Uterus (tissue), 4 donors: ENCODE data around the gene SPATA31C1. TPM values are rescaled to one million over a fixed set of nuclear protein-coding genes. Genes with fewer than 3 reads are reported as not detected.

Experiments
- DNase-seq, 2 donors: peaks; one replicate each; pipeline ENCODE4 v3.0.0-alpha.2; 2019 to 2020
- H3K27ac ChIP-seq, 2 donors: fragments of 200-600 bp; sonication (generic); 1 replicate in 1 of 2; 2 replicates in 1 of 2; pipeline ENCODE4 v1.5.1; 2016 to 2018
- H3K27me3 ChIP-seq, 2 donors: fragments of 200-600 bp; sonication (generic); one replicate each; pipeline ENCODE4 v1.5.1; 2018 to 2019; ENCODE audit warnings: control low read depth in 1 of 2
- H3K36me3 ChIP-seq, 2 donors: fragments of 200-600 bp; sonication (generic); one replicate each; pipeline ENCODE4 v1.5.1; 2019; ENCODE audit warnings: control low read depth in 1 of 2
- H3K4me1 ChIP-seq, 2 donors: fragments of 200-600 bp; sonication (generic); one replicate each; pipeline ENCODE4 v1.5.1; 2018 to 2019; ENCODE audit warnings: control low read depth in 1 of 2
- H3K4me3 ChIP-seq, 2 donors: fragments of 200-600 bp; sonication (generic); 1 replicate in 1 of 2; 2 replicates in 1 of 2; pipeline ENCODE4 v1.5.1; 2018 to 2019; ENCODE audit warnings: mild to moderate bottlenecking in 1 of 2
- H3K9me3 ChIP-seq, 2 donors: fragments of 200-600 bp; sonication (generic); one replicate each; pipeline ENCODE4 v1.5.1; 2019; ENCODE audit warnings: control low read depth in 1 of 2
- CTCF ChIP-seq, 4 experiments: fragments of 200-600 bp in 2 of 4; fragments of 450-650 bp in 2 of 4; sonication (generic) in 2 of 4; IDR thresholded peaks; one replicate each; pipeline ENCODE4 v1.5.1; 2016 to 2019; ENCODE audit warnings: antibody characterized with exemption in 4 of 4, mild to moderate bottlenecking in 2 of 4, moderate library complexity in 1 of 4
- POLR2A ChIP-seq, 2 donors: fragments of 450-650 bp; IDR thresholded peaks; one replicate each; pipeline ENCODE4 v1.6.1; 2016; ENCODE audit warnings: antibody characterized with exemption in 2 of 2, mild to moderate bottlenecking in 1 of 2, moderate library complexity in 1 of 2
- intact Hi-C: fragments of 100-400 bp; cut with DNase I; formaldehyde crosslinking; loops from one replicate; pipeline ENCODE4 v1.15.1; 2023; ENCODE audit warnings: low total_unique reads
- total RNA-seq, 4 donors: library from RNA; depleted of rRNA in 3 of 4; stranded (reverse); fragments of >200 nt in 3 of 4; gene quantifications; one replicate each; pipeline versions ENCODE4 v1.1.0 to v1.2.4, GENCODE V29; 2014 to 2023
- donor health status: DM: yes; HTN: yes; CAD: no.

The SPATA31C1 gene
- total RNA-seq, 4 donors from 2014 or later = 0.21 TPM; not detected in 3

GRCh38 chr9:87890837-87891236 is 26.9 kb upstream of the SPATA31C1 start:
- H3K27ac ChIP-seq = no peak overlapping the region
- no peaks in the 10 kb centered on the region for H3K27me3 ChIP-seq
- no peaks in the 10 kb centered on the region for H3K36me3 ChIP-seq
- TF ChIP-seq CTCF (IDR thresholded peaks at IDR 0.05) (no peak), POLR2A (IDR thresholded peaks at IDR 0.05) (no peak)
- H3K4me3 ChIP-seq = no peak overlapping the region
- no peaks in the 10 kb centered on the region for H3K4me1 ChIP-seq
- no peaks in the 10 kb centered on the region for H3K9me3 ChIP-seq
- no peak for DNase-seq
- intact Hi-C loops = no loop called here

- no peaks in the 10 kb centered on the region for H3K9me3 ChIP-seq
- H3K27me3 ChIP-seq = no peaks in the 10 kb centered on the region
- intact Hi-C loops = no loop called here
- no peak for DNase-seq
- no peak overlapping the region for H3K27ac ChIP-seq
- H3K4me1 ChIP-seq = no peaks in the 10 kb centered on the region
- no peak overlapping the region for H3K4me3 ChIP-seq
- no peaks in the 10 kb centered on the region for H3K36me3 ChIP-seq
- TF ChIP-seq CTCF (IDR thresholded peaks at IDR 0.05) = no peak
- TF ChIP-seq POLR2A (IDR thresholded peaks at IDR 0.05) = no peak
Observed at GRCh38 chr9:87891754-87892153, 26.0 kb upstream of the SPATA31C1 start.

GRCh38 chr9:87892956-87893355 is 24.8 kb upstream of the SPATA31C1 start:
- no peak for DNase-seq
- Histone ChIP-seq H3K27me3 (no peaks in the 10 kb centered on the region), H3K4me3 (no peak overlapping the region), H3K36me3 (no peaks in the 10 kb centered on the region), H3K4me1 (no peaks in the 10 kb centered on the region), H3K27ac (no peak overlapping the region), H3K9me3 (no peaks in the 10 kb centered on the region)
- intact Hi-C loops = no loop called here
- no peak for TF ChIP-seq POLR2A (IDR thresholded peaks at IDR 0.05)
- TF ChIP-seq CTCF (IDR thresholded peaks at IDR 0.05) = no peak

- Histone ChIP-seq H3K27ac (no peak overlapping the region), H3K4me1 (no peaks in the 10 kb centered on the region), H3K4me3 (no peak overlapping the region), H3K36me3 (no peaks in the 10 kb centered on the region), H3K27me3 (no peaks in the 10 kb centered on the region), H3K9me3 (no peaks in the 10 kb centered on the region)
- no peak for TF ChIP-seq POLR2A (IDR thresholded peaks at IDR 0.05)
- no peak for TF ChIP-seq CTCF (IDR thresholded peaks at IDR 0.05)
- DNase-seq = no peak
- intact Hi-C loops = no loop called here
Observed at GRCh38 chr9:87894998-87895625, 22.6 kb upstream of the SPATA31C1 start.

- intact Hi-C loops = no loop called here
- H3K4me1 ChIP-seq = no peaks in the 10 kb centered on the region
- no peak for DNase-seq
Observed at GRCh38 chr9:87896891-87897290, 20.9 kb upstream of the SPATA31C1 start.

More at GRCh38 chr9:87896891-87897290, 20.9 kb upstream of the SPATA31C1 start:
- Histone ChIP-seq H3K27ac (no peak overlapping the region), H3K4me3 (no peak overlapping the region), H3K9me3 (no peaks in the 10 kb centered on the region), H3K36me3 (no peaks in the 10 kb centered on the region), H3K27me3 (no peaks in the 10 kb centered on the region)
- TF ChIP-seq POLR2A (IDR thresholded peaks at IDR 0.05) (no peak), CTCF (IDR thresholded peaks at IDR 0.05) (no peak)
